HL-60 (cell line): ENCODE data around the gene ROCK1.

Experiments used
- DNase-seq, 2 experiments: peaks; one replicate each; pipeline ENCODE4 v3.0.0-alpha.2; 2010 to 2020; ENCODE audit warnings: low read depth in 1 of 2, low spot score in 1 of 2
- H3K27ac ChIP-seq: fragments of 250-450 bp; sonication (Bioruptor Pico); replicated peaks from 2 replicates; pipeline ENCODE4 v1.5.1; 2020; ENCODE audit warnings: mild to moderate bottlenecking, moderate library complexity
- H3K27me3 ChIP-seq: fragments of 250-450 bp; sonication (Bioruptor Pico); 2 replicates; pipeline ENCODE4 v1.5.1; 2021; ENCODE audit warnings: mild to moderate bottlenecking, moderate library complexity; ENCODE audit not compliant: insufficient read depth, poor library complexity, severe bottlenecking
- H3K4me3 ChIP-seq: replicated peaks from 2 replicates; pipeline ENCODE4 v1.5.1; 2011; ENCODE audit warnings: mild to moderate bottlenecking, control low read depth, low read length; ENCODE audit not compliant: insufficient read depth
- GABPA ChIP-seq: IDR thresholded peaks from 2 replicates; pipeline ENCODE4 v1.6.1; 2012; ENCODE audit warnings: low read depth
- POLR2AphosphoS5 ChIP-seq: IDR thresholded peaks from 2 replicates; pipeline ENCODE4 v1.6.1; 2012; ENCODE audit warnings: low read depth
- SPI1 ChIP-seq: IDR thresholded peaks from 2 replicates; pipeline ENCODE4 v1.6.1; 2012; ENCODE audit warnings: low read depth, mild to moderate bottlenecking, borderline replicate concordance
- TF ChIP-seq, protein P1 (sequence below): IDR thresholded peaks from one replicate; pipeline ENCODE4 v1.5.1; 2011; ENCODE audit warnings: low read length, control low read depth, inconsistent platforms; ENCODE audit not compliant: insufficient read depth
- TF ChIP-seq, protein P2 (sequence below): IDR thresholded peaks from 2 replicates; pipeline ENCODE4 v1.6.1; 2012; ENCODE audit warnings: low read depth; ENCODE audit not compliant: insufficient replicate concordance

Gene ROCK1

DNA sequence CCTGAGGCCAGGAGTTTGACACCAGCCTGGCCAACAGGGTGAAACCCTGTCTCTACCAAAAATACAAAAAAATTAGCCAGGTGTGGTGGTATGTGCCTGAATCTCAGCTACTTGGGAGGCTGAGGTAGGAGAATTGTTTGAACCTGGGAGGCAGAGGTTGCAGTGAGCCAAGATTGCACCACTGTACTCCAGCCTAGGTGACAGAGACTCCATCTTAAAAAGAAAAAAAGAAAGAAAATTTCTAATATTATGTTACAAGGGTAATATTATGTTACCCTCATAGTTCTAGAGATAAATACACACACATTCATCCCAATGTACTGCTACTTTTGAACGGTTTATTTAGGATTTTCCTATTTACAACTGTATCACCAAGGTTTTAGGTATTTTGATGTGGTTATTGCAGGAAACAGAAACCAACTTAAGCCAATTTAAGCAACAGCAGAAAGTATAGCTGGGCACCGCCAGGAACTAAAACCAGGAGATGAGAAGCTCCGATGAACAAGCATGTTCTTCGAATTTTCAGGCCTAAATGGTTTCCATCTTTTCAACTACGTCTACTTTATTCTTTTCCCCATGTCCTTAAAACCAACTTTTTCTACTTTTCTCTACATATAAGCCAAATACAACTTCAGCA is 11.8 kb upstream of the ROCK1 start:
- H3K27ac ChIP-seq, result no peak overlapping the region
- no peak for DNase-seq
- no peaks in the 10 kb centered on the region for H3K27me3 ChIP-seq
- no peak for TF ChIP-seq POLR2AphosphoS5
- no peak for TF ChIP-seq GABPA
- TF ChIP-seq, protein P1, sequence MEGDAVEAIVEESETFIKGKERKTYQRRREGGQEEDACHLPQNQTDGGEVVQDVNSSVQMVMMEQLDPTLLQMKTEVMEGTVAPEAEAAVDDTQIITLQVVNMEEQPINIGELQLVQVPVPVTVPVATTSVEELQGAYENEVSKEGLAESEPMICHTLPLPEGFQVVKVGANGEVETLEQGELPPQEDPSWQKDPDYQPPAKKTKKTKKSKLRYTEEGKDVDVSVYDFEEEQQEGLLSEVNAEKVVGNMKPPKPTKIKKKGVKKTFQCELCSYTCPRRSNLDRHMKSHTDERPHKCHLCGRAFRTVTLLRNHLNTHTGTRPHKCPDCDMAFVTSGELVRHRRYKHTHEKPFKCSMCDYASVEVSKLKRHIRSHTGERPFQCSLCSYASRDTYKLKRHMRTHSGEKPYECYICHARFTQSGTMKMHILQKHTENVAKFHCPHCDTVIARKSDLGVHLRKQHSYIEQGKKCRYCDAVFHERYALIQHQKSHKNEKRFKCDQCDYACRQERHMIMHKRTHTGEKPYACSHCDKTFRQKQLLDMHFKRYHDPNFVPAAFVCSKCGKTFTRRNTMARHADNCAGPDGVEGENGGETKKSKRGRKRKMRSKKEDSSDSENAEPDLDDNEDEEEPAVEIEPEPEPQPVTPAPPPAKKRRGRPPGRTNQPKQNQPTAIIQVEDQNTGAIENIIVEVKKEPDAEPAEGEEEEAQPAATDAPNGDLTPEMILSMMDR, result no peak
- TF ChIP-seq, protein P2, sequence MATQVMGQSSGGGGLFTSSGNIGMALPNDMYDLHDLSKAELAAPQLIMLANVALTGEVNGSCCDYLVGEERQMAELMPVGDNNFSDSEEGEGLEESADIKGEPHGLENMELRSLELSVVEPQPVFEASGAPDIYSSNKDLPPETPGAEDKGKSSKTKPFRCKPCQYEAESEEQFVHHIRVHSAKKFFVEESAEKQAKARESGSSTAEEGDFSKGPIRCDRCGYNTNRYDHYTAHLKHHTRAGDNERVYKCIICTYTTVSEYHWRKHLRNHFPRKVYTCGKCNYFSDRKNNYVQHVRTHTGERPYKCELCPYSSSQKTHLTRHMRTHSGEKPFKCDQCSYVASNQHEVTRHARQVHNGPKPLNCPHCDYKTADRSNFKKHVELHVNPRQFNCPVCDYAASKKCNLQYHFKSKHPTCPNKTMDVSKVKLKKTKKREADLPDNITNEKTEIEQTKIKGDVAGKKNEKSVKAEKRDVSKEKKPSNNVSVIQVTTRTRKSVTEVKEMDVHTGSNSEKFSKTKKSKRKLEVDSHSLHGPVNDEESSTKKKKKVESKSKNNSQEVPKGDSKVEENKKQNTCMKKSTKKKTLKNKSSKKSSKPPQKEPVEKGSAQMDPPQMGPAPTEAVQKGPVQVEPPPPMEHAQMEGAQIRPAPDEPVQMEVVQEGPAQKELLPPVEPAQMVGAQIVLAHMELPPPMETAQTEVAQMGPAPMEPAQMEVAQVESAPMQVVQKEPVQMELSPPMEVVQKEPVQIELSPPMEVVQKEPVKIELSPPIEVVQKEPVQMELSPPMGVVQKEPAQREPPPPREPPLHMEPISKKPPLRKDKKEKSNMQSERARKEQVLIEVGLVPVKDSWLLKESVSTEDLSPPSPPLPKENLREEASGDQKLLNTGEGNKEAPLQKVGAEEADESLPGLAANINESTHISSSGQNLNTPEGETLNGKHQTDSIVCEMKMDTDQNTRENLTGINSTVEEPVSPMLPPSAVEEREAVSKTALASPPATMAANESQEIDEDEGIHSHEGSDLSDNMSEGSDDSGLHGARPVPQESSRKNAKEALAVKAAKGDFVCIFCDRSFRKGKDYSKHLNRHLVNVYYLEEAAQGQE, result no peak
- TF ChIP-seq SPI1, result no peak
- no peak overlapping the region for H3K4me3 ChIP-seq

DNA sequence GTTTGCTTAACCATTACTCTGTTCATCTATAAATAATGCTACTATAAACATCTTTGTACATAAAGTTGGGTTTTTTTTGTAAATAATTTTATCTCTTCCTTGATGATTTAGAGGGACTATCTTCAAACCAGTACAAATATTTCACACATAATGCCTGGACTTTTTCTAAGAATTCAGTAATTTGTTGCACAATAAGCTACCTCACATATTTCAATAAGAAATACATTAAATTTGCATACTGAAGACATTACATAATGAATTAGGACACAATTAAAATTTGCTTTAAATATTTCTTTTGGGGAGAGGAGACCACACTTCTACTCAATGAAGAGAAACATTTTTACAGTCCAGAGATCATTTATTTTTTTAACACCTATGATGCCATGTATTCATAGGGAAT is 7.2 kb upstream of the ROCK1 start:
- no peak for TF ChIP-seq GABPA
- TF ChIP-seq, protein P1, result no peak
- no peak for TF ChIP-seq POLR2AphosphoS5
- TF ChIP-seq, protein P2, result no peak
- TF ChIP-seq SPI1, result no peak
- H3K4me3 ChIP-seq, result no peak overlapping the region
- no peak for DNase-seq
- no peak overlapping the region for H3K27ac ChIP-seq
- no peaks in the 10 kb centered on the region for H3K27me3 ChIP-seq

DNA sequence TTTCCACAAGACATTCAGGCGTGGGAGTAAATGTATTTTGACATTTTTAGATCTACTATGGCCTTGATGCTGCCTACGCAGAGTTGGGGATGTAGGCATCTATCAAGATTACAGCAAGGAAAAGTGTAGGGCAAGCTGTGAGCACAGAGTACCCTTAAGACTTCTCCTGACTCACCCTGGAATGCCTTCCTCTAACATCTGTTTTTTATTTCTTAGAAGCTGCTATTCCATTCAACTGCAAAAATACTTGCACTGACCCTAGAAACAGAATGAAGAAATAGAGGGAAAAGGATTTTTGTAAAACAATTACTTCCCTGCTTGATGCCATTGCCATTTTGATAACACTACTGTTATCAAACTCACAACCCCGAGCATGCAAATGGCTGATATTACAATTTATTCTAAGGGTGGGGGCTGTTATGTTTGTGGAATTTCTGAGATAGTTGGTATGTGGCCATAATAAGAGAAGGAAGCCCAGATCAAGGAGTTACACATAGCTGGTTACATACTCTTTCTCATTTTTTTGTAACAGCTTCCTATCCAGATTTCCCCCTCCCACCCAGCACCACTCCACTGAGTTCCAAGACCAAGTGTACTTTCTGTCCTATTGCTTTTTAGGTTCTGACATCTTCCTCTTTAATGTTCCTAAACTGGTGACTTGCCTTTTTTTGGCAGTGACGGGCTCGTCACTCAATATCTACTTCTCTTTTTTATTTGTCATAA is 6.0 kb upstream of the ROCK1 start:
- H3K4me3 ChIP-seq, result no peak overlapping the region
- peak; percentile 55 to 77 for DNase-seq
- peak overlapping the region; percentile 21 for H3K27ac ChIP-seq
- TF ChIP-seq, protein P2, result no peak
- TF ChIP-seq, protein P1, result no peak
- TF ChIP-seq SPI1, result peak; percentile 21; the same call in 1 of the 2 replicates
- no peak for TF ChIP-seq POLR2AphosphoS5
- TF ChIP-seq GABPA, result no peak
- no peaks in the 10 kb centered on the region for H3K27me3 ChIP-seq
